ENCODE data around the gene CKLF. TPM values are rescaled to one million over a fixed set of nuclear protein-coding genes. Genes with fewer than 3 reads are reported as not detected.
A peak's percentile ranks its signal among the peaks of the same experiment; 100 is the strongest.

The CKLF gene
- total and polyA plus RNA-seq, 2 experiments from 2014 or later = 16.6 to 25.6 TPM

- no peak for DNase-seq (ENCODE audit: low read depth in 1 of 2, low spot score in 1 of 2)
These were observed 22.2 kb downstream of the CKLF start for GRCh38 chr16:66574531-66574930.

DNA sequence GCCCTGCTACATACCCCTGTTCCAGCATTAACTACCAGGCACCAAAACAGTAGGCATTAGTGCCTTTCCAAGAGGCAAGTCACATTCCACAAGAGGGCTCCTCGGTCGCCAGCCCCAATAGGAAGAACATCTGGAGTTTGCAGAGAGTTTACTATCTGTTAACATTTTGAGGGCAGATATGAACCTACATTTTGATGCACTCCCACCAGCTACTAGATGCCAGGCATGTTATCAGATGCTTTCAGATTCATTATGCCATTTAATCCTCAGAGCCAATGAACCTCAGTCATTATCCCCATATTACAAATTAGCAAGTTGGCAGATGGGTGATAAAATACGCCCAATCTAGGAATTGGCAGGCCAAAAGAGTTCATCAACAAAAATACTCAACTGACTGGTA, 22.7 kb downstream of the CKLF start:
- no peaks in the 10 kb centered on the region for H3K9me3 ChIP-seq (ENCODE audit: low read depth)
- H3K4me3 ChIP-seq = no peak overlapping the region
- no peaks in the 10 kb centered on the region for H3K36me3 ChIP-seq
- no peaks in the 10 kb centered on the region for H3K4me1 ChIP-seq (ENCODE audit: low read depth)
- TF ChIP-seq, protein P1, sequence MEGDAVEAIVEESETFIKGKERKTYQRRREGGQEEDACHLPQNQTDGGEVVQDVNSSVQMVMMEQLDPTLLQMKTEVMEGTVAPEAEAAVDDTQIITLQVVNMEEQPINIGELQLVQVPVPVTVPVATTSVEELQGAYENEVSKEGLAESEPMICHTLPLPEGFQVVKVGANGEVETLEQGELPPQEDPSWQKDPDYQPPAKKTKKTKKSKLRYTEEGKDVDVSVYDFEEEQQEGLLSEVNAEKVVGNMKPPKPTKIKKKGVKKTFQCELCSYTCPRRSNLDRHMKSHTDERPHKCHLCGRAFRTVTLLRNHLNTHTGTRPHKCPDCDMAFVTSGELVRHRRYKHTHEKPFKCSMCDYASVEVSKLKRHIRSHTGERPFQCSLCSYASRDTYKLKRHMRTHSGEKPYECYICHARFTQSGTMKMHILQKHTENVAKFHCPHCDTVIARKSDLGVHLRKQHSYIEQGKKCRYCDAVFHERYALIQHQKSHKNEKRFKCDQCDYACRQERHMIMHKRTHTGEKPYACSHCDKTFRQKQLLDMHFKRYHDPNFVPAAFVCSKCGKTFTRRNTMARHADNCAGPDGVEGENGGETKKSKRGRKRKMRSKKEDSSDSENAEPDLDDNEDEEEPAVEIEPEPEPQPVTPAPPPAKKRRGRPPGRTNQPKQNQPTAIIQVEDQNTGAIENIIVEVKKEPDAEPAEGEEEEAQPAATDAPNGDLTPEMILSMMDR (IDR thresholded peaks at IDR 0.05; ENCODE audit: low read depth, low read length) = no peak
- peaks cover 34% of the 10 kb centered on the region for H3K27me3 ChIP-seq
- H3K27ac ChIP-seq = no peak overlapping the region
- DNase-seq (ENCODE audit: low read depth in 1 of 2, low spot score in 1 of 2) = no peak

More at GRCh38 chr16:66574531-66574930, 22.2 kb downstream of the CKLF start:
- Histone ChIP-seq H3K36me3 (no peaks in the 10 kb centered on the region), H3K27ac (no peak overlapping the region), H3K27me3 (peaks cover 29% of the 10 kb centered on the region), H3K9me3 (ENCODE audit: low read depth) (no peaks in the 10 kb centered on the region), H3K4me1 (ENCODE audit: low read depth) (no peaks in the 10 kb centered on the region), H3K4me3 (no peak overlapping the region)
- TF ChIP-seq, protein P1 (IDR thresholded peaks at IDR 0.05; ENCODE audit: low read depth, low read length) = no peak

GRCh38 chr16:66576296-66576695, 23.9 kb downstream of the CKLF start:
- H3K27me3 ChIP-seq = peaks cover 45% of the 10 kb centered on the region

GRCh38 chr16:66578651-66579531, 26.5 kb downstream of the CKLF start, which contains the start of gene CMTM2:
CMTM2 (plus strand) TSS chr16:66579463; CDS start chr16:66579608, 145 bp downstream.
- Histone ChIP-seq H3K27me3 (peaks cover 45% of the 10 kb centered on the region), H3K36me3 (no peaks in the 10 kb centered on the region), H3K4me3 (no peak within 1 kb of the TSS), H3K27ac (no peak within 1 kb of the TSS), H3K9me3 (ENCODE audit: low read depth) (no peaks in the 10 kb centered on the region), H3K4me1 (ENCODE audit: low read depth) (peaks cover 3% of the 10 kb centered on the region)
- peak in 1 of 2 donors; percentile 12 for DNase-seq (ENCODE audit: low read depth in 1 of 2, low spot score in 1 of 2)
- TF ChIP-seq, protein P1 (IDR thresholded peaks at IDR 0.05; ENCODE audit: low read depth, low read length) = no peak

More at GRCh38 chr16:66576296-66576695, 23.9 kb downstream of the CKLF start:
- H3K4me1 ChIP-seq (ENCODE audit: low read depth) = peaks cover 3% of the 10 kb centered on the region
- no peak for DNase-seq (ENCODE audit: low read depth in 1 of 2, low spot score in 1 of 2)
- TF ChIP-seq, protein P1 (IDR thresholded peaks at IDR 0.05; ENCODE audit: low read depth, low read length) = no peak
- no peaks in the 10 kb centered on the region for H3K36me3 ChIP-seq
- no peaks in the 10 kb centered on the region for H3K9me3 ChIP-seq (ENCODE audit: low read depth)
- H3K4me3 ChIP-seq = no peak overlapping the region
- no peak overlapping the region for H3K27ac ChIP-seq

DNA sequence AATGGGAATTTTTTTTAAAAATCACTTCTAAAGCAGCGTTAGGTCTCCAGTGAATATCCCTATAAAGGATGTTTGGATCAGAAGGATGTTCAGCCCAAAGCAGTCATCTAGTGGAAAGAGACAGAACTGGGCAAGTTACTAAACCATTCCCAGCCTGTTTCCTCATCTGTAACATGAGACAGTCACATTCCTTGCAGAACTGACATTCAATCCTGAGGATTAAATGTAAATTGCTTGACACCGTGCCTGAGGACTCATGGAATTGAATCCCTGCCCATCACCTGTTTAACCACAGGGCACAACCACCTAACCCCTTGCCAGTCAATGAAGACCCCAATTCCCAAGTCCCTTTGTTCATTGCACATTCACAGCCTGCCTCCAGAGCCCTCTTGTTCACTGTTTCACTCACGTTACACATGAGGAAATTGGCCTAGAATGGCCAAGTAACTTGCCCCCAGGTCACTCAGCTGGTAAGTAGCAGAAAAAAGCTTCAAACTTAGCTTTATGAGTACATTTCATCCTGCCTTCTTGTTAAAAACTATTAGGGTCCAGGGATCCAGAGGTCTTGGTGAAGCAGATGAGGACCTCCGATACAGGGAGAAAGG, 28.3 kb downstream of the CKLF start:
- peaks cover 45% of the 10 kb centered on the region for H3K27me3 ChIP-seq
- DNase-seq (ENCODE audit: low read depth in 1 of 2, low spot score in 1 of 2) = peak; percentile 17 to 69
- TF ChIP-seq, protein P1 (IDR thresholded peaks at IDR 0.05; ENCODE audit: low read depth, low read length) = no peak
- no peaks in the 10 kb centered on the region for H3K9me3 ChIP-seq (ENCODE audit: low read depth)
- no peak overlapping the region for H3K27ac ChIP-seq
- peaks cover 3% of the 10 kb centered on the region for H3K4me1 ChIP-seq (ENCODE audit: low read depth)
- H3K36me3 ChIP-seq = no peaks in the 10 kb centered on the region
- H3K4me3 ChIP-seq = no peak overlapping the region
